HG03108 (cell line): ENCODE results near the gene ESCO1.
A peak's percentile ranks its signal among the peaks of the same experiment; 100 is the strongest.
"Not testable (repeated sequence)": the region's sequence is repeated elsewhere in the genome, so short reads cannot be mapped to it uniquely, and the experiment has no call there.

ENCODE experiments used
- ATAC-seq: cut with Tn5 transposase; IDR thresholded peaks from one replicate; pipeline ENCODE4 v1.9.1; 2021; ENCODE audit warnings: moderate library complexity; ENCODE audit not compliant: unreplicated experiment

The ESCO1 gene

GRCh38 chr18:21600526-21601410 lies at the start of gene ESCO1:
TSS of gene ESCO1 (minus strand) at chr18:21600704. CDS start at chr18:21574843, 25,861 bp downstream.
- ATAC-seq: peak; percentile 87

DNA sequence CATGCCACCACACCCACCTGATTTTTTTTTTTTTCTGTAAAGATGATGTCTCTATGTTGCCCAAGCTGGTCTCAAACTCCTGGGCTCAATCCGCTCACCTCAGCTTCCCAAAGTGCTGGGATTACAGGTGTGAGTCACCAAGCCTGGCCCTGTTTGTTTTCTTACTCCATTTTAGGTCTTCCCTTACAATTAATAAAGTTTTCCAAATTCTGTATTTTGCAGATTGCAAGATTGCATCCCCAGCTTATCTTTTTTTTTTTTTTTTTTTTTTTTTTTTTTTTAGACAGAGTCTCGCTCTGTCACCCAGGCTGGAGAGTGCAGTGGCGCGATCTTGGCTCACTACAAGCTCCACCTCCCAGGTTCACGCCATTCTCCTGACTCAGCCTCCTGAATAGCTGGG lies 39.9 kb upstream of the ESCO1 start:
- ATAC-seq: not testable (repeated sequence)

DNA sequence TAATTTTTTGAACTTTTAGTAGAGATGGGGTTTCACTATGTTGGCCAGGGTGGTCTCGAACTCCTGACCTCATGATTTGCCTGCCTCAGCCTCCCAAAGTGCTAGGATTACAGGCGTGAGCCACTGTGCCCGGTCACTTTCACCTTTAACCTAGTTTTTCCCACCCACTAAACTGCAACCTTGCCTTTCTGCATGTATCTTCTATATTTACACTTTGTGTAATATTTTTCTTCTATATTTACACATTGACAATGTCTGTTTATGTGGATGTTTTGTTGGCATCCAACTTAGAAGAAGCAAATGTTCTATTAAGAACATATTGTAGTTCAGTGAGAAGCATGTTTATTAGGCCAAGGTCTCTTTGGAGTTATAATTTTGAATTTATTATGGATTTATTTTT lies 38.3 kb upstream of the ESCO1 start:
- no peak for ATAC-seq

DNA sequence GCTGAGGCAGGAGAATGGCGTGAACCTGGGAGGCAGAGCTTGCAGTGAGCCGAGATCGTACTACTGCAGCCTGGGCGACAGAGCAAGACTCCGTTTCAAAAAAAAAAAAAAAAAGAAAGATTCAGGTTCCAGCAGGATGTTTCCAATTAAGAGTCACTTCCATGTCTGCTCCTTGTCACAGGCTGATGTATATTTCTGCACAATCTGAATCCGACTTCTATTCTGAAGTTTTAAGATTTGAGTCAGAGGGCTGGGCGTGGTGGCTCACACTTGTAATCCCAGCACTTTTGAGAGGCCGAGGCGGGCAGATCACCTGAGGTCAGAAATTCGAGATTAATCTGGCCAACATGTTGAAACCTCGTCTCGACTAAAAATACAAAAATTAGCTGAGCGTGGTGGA lies 36.3 kb upstream of the ESCO1 start:
- no peak for ATAC-seq

DNA sequence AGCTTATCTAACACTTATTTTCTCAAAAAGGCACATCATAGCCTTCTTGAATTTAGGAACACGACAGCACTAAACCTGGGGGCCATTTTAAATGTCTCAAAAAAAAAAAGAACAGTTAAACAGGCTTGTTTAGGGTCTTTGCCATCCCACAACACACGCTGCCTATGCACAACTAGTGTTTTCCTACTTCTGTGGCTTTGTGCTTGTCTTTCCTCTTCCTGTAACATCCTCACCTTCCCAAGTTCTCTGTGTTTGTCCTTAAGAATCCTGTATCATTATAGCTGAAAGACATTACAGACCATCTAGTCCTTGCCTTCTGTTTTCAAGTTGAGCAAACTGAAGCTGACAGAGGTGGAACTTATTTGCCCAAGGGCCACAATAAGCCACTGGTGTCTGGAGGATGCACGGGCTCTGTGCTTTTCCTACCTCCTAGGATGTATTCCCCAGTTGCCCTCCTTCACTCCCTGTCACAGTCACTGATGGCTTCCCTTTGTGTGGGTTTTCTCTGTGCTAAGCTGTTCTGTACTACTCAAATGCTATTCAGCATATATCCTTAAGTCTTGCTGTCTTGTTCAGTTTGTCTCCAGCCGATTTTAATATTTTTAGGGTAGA lies 34.2 kb upstream of the ESCO1 start:
- no peak for ATAC-seq

GRCh38 chr18:21632393-21632792 lies 31.9 kb upstream of the ESCO1 start:
- ATAC-seq: no peak

DNA sequence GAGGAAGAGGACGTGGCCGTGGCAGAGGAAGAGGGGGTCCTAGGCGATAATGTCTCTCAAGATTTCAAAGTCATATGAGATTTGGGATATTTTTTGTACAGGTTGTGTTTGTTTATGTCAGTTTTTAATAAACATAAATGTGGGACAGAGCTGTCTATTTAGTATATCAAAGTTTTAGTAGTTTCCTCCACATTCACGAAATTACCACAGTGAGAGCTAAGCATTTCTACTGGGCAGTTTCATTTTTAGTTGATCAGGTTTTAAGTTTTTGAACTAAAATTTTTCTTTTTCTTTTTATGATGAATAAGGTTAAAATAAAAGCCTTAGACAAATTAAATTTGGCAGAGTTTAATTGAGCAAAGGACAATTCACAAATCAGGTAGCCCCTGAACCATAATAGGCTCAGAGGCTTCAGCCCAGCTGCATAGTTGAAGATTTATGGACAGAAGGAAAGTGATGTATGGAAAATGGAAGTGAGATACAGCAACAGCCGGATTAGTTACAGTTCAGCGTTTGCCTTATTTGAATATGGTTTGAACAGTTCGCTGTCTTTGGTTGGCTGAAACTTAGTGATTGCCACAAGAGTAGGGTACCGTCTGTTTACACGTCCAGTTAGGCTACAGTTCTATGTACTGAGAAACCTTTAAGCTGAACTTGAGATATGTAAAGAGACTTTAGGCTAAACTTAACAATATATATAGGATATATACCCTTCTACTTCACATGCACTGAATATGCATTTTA lies 28.8 kb upstream of the ESCO1 start:
- peak; percentile 95 for ATAC-seq

DNA sequence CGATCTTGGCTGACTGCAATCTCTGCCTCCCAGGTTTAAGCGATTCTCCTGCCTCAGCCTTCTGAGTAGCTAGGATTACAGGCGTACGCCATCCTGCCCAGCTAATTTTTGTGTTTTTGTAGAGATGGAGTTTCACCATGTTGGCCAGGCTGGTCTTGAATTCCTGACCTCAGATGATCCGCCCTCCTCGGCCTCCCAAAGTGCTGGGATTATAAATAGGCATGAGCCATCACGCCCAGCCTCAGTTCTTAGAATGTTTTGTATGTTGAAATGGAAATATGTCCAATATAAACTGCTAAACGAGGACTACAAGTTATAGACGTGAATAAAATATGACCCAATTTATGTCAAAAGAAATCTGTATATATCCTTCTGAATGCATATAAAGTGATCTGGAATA lies 21.1 kb upstream of the ESCO1 start:
- ATAC-seq: not testable (repeated sequence)

DNA sequence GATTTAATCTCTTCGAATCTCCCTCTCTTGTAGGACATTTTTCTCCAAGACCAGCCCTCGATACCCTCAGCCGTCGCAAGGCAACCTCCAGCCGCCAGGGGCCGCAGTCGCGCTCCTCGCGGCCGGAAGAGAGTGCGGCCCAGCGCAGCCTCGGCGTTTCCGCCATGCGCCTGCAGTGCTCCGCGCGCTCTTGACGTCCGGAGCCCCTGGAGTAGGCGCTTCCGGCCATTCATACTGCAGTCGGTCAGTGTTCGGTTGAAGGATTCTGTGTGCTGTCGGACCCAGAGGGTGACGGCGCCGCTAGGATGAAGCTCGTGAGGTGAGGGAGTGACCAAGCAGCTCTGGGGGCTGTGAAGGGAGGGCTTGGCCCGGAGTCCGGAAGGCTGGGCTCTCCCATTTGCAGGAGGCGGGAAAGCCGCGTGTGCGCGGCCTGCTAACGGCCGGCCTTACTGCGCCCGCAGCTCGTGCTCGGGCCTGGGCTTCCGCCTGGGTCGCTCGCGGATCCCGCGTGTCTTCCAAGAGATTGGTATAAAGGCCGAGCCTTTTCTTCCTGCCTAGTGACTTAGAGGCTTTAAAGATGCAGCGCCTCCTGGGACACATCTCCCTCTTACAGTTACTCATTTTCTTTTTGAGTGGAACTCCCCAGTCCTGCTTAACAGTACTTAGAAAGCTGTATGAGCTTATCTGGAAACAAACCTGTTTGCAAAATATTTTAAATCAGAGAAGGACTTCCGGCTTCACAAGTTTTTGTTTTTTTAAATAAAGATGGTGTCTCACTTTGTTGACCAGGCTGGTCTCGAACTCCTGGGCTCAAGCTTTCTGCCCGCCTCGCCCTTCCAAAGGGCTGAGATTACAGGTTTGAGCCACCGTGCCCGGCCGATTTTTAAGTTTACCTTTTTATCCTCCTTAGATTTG lies 11.9 kb upstream of the ESCO1 start, which contains the start of gene SNRPD1:
TSS of gene SNRPD1 (plus strand) at position 190 of the 915 bp plus-strand sequence. CDS start at position 306, 116 bp downstream.
- ATAC-seq: peak; percentile 99

GRCh38 chr18:21611401-21612124 lies 11.1 kb upstream of the ESCO1 start:
- ATAC-seq: not testable (repeated sequence)

DNA sequence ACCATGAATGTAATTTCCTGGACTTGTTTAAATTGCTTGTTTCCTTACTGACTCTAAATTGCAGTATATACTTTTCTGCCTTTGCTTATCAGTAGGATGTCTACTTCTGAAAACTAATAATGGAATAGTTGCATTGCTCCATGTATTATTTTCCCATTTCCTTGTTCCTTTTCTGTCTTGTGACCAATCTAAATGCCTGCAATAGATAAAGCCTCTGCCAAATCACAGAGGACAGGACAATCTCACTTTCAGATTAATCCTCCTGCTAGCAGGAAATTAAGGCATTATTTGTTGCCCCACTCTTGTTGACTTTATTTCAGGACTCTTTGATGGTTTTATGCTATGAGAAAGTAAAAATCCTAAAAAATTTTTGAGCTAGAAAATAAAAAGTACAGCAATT lies 4.7 kb upstream of the ESCO1 start:
- ATAC-seq: no peak

DNA sequence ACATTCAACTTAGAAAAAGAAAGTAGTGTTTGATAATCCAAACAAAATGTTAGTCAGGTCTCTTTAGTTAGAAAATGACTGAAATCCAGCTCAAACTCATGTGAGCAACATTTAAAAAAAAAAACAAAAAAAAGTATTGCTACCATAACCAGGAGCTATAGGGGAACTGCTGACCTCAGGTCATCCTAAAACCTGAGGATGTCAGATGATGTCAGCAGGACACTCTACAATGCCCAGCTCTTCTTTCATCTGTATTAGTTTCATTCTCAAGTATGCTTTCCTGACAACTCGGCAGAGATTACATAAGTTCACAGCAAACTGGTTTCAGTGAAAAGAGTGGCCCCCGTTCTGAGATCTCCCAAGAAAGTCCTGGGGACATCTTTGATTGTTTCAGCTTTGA lies 4.2 kb upstream of the ESCO1 start:
- ATAC-seq: no peak

- no peak for ATAC-seq
Measured at GRCh38 chr18:21602299-21602587, 1.7 kb upstream of the ESCO1 start.

GRCh38 chr18:21599585-21600525 lies 649 bp downstream of the ESCO1 start:
- peak; percentile 30 for ATAC-seq

DNA sequence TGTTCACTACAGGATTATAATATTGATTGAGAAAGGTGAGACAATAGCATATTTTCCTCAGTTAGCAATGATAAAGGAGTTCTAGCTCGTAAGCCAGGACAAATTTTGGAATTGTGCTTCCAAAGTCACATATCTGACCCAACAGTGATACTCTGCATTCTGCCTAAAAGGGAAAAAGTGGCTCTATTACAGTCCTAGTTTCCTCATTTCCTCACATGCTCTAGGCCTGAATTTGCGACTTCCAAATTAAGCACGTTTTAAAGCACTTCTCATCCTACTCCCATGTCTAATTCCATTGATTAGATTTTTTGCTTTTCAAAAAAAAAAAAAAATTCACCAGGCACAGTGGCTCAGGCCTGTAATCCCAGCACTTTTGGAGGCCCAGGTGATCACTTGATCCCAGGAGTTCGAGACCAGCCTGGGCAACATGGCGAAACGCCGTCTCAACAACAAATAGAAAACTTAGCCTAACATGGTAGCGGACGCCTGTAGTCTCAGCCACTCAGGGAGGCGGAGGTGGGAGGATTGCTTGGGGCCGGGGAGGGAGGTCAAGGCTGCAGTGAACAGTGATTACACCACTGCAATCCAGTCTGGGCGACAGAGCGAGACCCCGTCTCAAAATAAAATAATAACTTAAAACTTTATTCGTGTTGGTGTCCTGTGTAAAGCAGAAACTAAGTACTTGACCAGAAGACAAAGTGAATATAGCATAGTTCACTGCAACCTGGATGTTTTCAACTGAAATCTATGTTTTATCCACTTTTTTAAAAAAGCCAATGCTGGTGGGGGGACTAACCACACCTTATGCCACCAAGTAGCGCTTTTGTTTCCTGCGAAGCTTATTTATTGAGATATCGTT lies 1.5 kb downstream of the ESCO1 start:
- ATAC-seq: no peak

GRCh38 chr18:21597620-21598019 lies 2.9 kb downstream of the ESCO1 start:
- ATAC-seq: no peak

DNA sequence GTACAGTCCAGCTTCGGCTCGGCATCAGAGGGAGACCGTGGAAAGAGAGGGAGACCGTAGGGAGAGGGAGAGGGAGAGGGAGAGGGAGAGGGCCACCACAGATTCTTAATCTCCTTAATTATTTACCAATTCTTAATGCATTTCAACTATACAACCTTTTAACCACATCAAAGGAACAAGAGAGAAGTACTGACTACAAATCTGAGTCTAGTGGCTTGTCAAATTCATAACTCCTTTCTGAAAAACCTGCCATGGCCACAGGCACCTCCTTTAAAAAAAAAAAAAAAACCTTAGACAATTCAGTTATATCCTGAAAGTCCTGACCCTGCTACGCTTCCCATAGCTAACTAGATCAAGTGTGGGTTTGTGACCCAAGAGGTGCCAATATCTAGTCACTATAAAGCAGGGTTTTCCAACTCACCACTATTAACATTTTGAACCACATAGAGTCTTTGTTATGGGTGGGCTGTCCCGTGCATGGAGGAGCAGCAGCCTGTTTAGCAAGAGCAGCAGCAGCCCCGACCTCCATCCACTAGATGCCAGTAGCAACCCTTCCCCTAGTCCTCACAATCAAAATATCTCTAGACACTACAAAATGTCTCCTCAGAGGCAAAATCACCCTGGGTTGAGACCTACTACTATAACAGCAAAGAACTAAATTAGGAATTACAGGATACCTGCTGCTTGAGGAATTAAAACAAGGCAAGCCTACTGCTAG lies 6.8 kb downstream of the ESCO1 start:
- ATAC-seq: no peak
